ES-I3 (cell line): ENCODE results near the gene OPN3.

ENCODE experiments used
- H3K36me3 ChIP-seq: 2 replicates; pipeline ENCODE4 v1.6.1; 2013; ENCODE audit warnings: mild to moderate bottlenecking, low read length, control low read depth, moderate library complexity; ENCODE audit not compliant: insufficient read depth
- H3K4me1 ChIP-seq: 2 replicates; pipeline ENCODE4 v1.6.1; 2013; ENCODE audit warnings: mild to moderate bottlenecking, control low read depth, low read length; ENCODE audit not compliant: insufficient read depth
- H3K9ac ChIP-seq: 2 replicates; pipeline ENCODE4 v1.6.1; 2013; ENCODE audit warnings: low read depth, mild to moderate bottlenecking, low read length, moderate library complexity
- H3K9me3 ChIP-seq: 2 replicates; pipeline ENCODE4 v1.6.1; 2013; ENCODE audit warnings: mild to moderate bottlenecking, low read length, moderate library complexity; ENCODE audit not compliant: control insufficient read depth, insufficient read depth

Gene OPN3

GRCh38 chr1:241600496-241600901 lies 39.7 kb downstream of the OPN3 start:
- no peaks in the 10 kb centered on the region for H3K4me1 ChIP-seq
- H3K36me3 ChIP-seq: no peaks in the 10 kb centered on the region
- no peak overlapping the region for H3K9ac ChIP-seq
- no peaks in the 10 kb centered on the region for H3K9me3 ChIP-seq

GRCh38 chr1:241598249-241598648 lies 41.9 kb downstream of the OPN3 start:
- Histone ChIP-seq H3K9ac (no peak overlapping the region), H3K9me3 (no peaks in the 10 kb centered on the region), H3K36me3 (no peaks in the 10 kb centered on the region), H3K4me1 (no peaks in the 10 kb centered on the region)

GRCh38 chr1:241596633-241597032 lies 43.5 kb downstream of the OPN3 start:
- H3K36me3 ChIP-seq: no peaks in the 10 kb centered on the region
- no peaks in the 10 kb centered on the region for H3K9me3 ChIP-seq
- no peak overlapping the region for H3K9ac ChIP-seq
- H3K4me1 ChIP-seq: no peaks in the 10 kb centered on the region

GRCh38 chr1:241593186-241593585 lies 47.0 kb downstream of the OPN3 start:
- Histone ChIP-seq H3K4me1 (0 out of 2 replicates have a peak, but pooled peaks cover 6% of the 10 kb centered on the region), H3K9me3 (no peaks in the 10 kb centered on the region), H3K36me3 (no peaks in the 10 kb centered on the region), H3K9ac (no peak overlapping the region)

- Histone ChIP-seq H3K36me3 (no peaks in the 10 kb centered on the region), H3K9ac (no peak overlapping the region), H3K9me3 (no peaks in the 10 kb centered on the region), H3K4me1 (0 out of 2 replicates have a peak, but pooled peaks cover 6% of the 10 kb centered on the region)
Observed at GRCh38 chr1:241592273-241592958, 47.8 kb downstream of the OPN3 start.

- Histone ChIP-seq H3K9me3 (no peaks in the 10 kb centered on the region), H3K9ac (no peak overlapping the region), H3K36me3 (no peaks in the 10 kb centered on the region), H3K4me1 (0 out of 2 replicates have a peak, but pooled peaks cover 6% of the 10 kb centered on the region)
Observed at GRCh38 chr1:241591736-241592135, 48.4 kb downstream of the OPN3 start.

- no peak overlapping the region for H3K9ac ChIP-seq
- no peaks in the 10 kb centered on the region for H3K9me3 ChIP-seq
- H3K4me1 ChIP-seq: 0 out of 2 replicates have a peak, but pooled peaks cover 6% of the 10 kb centered on the region
- H3K36me3 ChIP-seq: no peaks in the 10 kb centered on the region
Observed at GRCh38 chr1:241591317-241591716, 48.9 kb downstream of the OPN3 start.

GRCh38 chr1:241590719-241591118 lies 49.5 kb downstream of the OPN3 start:
- H3K9ac ChIP-seq: no peak overlapping the region

GRCh38 chr1:241589521-241589920 lies 50.6 kb downstream of the OPN3 start:
- Histone ChIP-seq H3K9ac (no peak overlapping the region), H3K36me3 (no peaks in the 10 kb centered on the region)

More at GRCh38 chr1:241590719-241591118, 49.5 kb downstream of the OPN3 start:
- H3K36me3 ChIP-seq: no peaks in the 10 kb centered on the region
- H3K4me1 ChIP-seq: 0 out of 2 replicates have a peak, but pooled peaks cover 6% of the 10 kb centered on the region
- H3K9me3 ChIP-seq: no peaks in the 10 kb centered on the region

GRCh38 chr1:241586905-241587512 lies 53.2 kb downstream of the OPN3 start:
- 0 out of 2 replicates have a peak, but pooled peaks cover 6% of the 10 kb centered on the region for H3K4me1 ChIP-seq
- no peaks in the 10 kb centered on the region for H3K36me3 ChIP-seq
- no peaks in the 10 kb centered on the region for H3K9me3 ChIP-seq
- H3K9ac ChIP-seq: no peak overlapping the region

More at GRCh38 chr1:241589521-241589920, 50.6 kb downstream of the OPN3 start:
- no peaks in the 10 kb centered on the region for H3K9me3 ChIP-seq
- H3K4me1 ChIP-seq: 0 out of 2 replicates have a peak, but pooled peaks cover 6% of the 10 kb centered on the region

- H3K9me3 ChIP-seq: no peaks in the 10 kb centered on the region
- H3K36me3 ChIP-seq: no peaks in the 10 kb centered on the region
- no peak overlapping the region for H3K9ac ChIP-seq
- H3K4me1 ChIP-seq: no peaks in the 10 kb centered on the region
Observed at GRCh38 chr1:241582921-241583321, 57.2 kb downstream of the OPN3 start.

- H3K9me3 ChIP-seq: no peaks in the 10 kb centered on the region
Observed at GRCh38 chr1:241579434-241579833, 60.7 kb downstream of the OPN3 start.

GRCh38 chr1:241574154-241574553 lies 66.0 kb downstream of the OPN3 start:
- H3K4me1 ChIP-seq: no peaks in the 10 kb centered on the region
- H3K36me3 ChIP-seq: no peaks in the 10 kb centered on the region
- H3K9me3 ChIP-seq: no peaks in the 10 kb centered on the region
- no peak overlapping the region for H3K9ac ChIP-seq

More at GRCh38 chr1:241579434-241579833, 60.7 kb downstream of the OPN3 start:
- Histone ChIP-seq H3K4me1 (no peaks in the 10 kb centered on the region), H3K9ac (no peak overlapping the region), H3K36me3 (no peaks in the 10 kb centered on the region)

GRCh38 chr1:241569848-241570247 lies 70.3 kb downstream of the OPN3 start:
- no peaks in the 10 kb centered on the region for H3K4me1 ChIP-seq
- no peak overlapping the region for H3K9ac ChIP-seq
- no peaks in the 10 kb centered on the region for H3K9me3 ChIP-seq
- H3K36me3 ChIP-seq: no peaks in the 10 kb centered on the region

GRCh38 chr1:241560849-241561187 lies 79.4 kb downstream of the OPN3 start:
- Histone ChIP-seq H3K9ac (no peak overlapping the region), H3K36me3 (no peaks in the 10 kb centered on the region), H3K4me1 (no peaks in the 10 kb centered on the region), H3K9me3 (no peaks in the 10 kb centered on the region)
